Muscle of arm (tissue), 12 donors: ENCODE data around the gene EPB41. TPM values are rescaled to one million over a fixed set of nuclear protein-coding genes. Genes with fewer than 3 reads are reported as not detected.

Source experiments
- polyA plus RNA-seq, 12 donors: library from polyadenylated mRNA; unstranded; fragments of 120-200 nt; gene quantifications; one replicate each; pipeline ENCODE4 v1.2.1, GENCODE V29; 2013; ENCODE audit not compliant: insufficient read length in 12 of 12

The EPB41 gene
- polyA plus RNA-seq, 12 donors = 4.9 to 49.4 (median 12.6) TPM; not detected in 1

Other genes starting within 250 kb of the EPB41 start
- 10 to 100 TPM in 7 of 12 donors, 1 to 10 TPM in 4, not detected in 1; 5.2 to 15.2 (median 10.4) TPM for gene GMEB1, start 245.8 kb upstream of the EPB41 start, polyA plus RNA-seq
- 100 to 1,000 TPM in 1 of 12 donors, 10 to 100 TPM in 11; 47.6 to 318 (median 57.1) TPM for gene YTHDF2, start 177.6 kb upstream of the EPB41 start, polyA plus RNA-seq
- gene OPRD1, start 102.4 kb upstream of the EPB41 start, polyA plus RNA-seq = 1 to 10 TPM in 1 of 12 donors, under 1 TPM in 10, not detected in 1; 0.14 to 1.4 (median 0.38) TPM
- gene TMEM200B, start 209.3 kb downstream of the EPB41 start, polyA plus RNA-seq = 10 to 100 TPM in 2 of 12 donors, 1 to 10 TPM in 9, not detected in 1; 4.4 to 11.1 (median 6.7) TPM